ENCODE measurements around the gene BMPR1B. TPM values are rescaled to one million over a fixed set of nuclear protein-coding genes. Genes with fewer than 3 reads are reported as not detected.
A peak's percentile ranks its signal among the peaks of the same experiment; 100 is the strongest.

The BMPR1B gene
- total RNA-seq, 1 donor from 2014 or later: 0.20 TPM

DNA sequence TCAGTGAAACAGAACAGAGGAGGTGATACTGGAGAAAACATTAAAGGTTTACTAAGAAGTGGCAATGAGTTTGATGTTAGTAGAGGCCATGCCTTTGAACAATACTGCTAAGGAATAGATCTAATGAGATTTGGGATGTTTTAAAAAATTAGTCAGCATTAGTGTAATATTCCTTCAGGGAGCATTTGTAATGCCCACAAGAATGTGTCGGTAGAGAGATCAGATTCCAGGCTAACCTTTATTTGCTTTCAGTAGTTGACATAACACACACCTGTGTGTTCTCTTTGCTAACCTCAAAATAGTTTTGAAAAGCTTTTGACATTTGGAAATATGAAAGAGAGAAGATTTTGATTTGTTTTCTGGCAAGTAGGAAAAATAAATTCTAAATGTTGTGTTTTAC, 328.8 kb downstream of the BMPR1B start:
- no peak for DNase-seq (ENCODE audit: low read depth in 2 of 2)

GRCh38 chr4:95087657-95088455, 330.1 kb downstream of the BMPR1B start:
- DNase-seq (ENCODE audit: low read depth in 2 of 2): peak in 1 of 2 donors; percentile 4

GRCh38 chr4:95091272-95091671, 333.5 kb downstream of the BMPR1B start:
- no peak for DNase-seq (ENCODE audit: low read depth in 2 of 2)

DNA sequence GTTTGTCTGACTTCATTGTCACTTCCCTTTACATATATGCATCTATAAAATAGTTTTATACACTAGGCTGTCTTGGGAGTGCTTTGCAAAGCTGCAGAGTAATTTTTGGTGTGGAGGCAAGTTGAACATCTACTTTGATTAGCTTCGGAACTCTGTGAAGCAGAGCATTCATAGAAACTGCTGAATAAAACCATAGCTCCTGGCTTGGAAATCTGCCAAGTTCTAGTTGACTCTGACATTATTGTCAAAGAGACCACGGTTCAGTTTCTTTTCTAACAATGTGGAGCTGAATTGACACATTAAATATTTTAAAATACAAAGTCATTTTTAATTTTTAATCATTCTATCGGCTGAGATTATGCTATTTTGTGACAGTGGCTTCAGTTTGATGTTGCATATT, 335.0 kb downstream of the BMPR1B start:
- peak in 1 of 2 donors; percentile 73 for DNase-seq (ENCODE audit: low read depth in 2 of 2)

GRCh38 chr4:95093460-95093859, 335.7 kb downstream of the BMPR1B start:
- DNase-seq (ENCODE audit: low read depth in 2 of 2): no peak

DNA sequence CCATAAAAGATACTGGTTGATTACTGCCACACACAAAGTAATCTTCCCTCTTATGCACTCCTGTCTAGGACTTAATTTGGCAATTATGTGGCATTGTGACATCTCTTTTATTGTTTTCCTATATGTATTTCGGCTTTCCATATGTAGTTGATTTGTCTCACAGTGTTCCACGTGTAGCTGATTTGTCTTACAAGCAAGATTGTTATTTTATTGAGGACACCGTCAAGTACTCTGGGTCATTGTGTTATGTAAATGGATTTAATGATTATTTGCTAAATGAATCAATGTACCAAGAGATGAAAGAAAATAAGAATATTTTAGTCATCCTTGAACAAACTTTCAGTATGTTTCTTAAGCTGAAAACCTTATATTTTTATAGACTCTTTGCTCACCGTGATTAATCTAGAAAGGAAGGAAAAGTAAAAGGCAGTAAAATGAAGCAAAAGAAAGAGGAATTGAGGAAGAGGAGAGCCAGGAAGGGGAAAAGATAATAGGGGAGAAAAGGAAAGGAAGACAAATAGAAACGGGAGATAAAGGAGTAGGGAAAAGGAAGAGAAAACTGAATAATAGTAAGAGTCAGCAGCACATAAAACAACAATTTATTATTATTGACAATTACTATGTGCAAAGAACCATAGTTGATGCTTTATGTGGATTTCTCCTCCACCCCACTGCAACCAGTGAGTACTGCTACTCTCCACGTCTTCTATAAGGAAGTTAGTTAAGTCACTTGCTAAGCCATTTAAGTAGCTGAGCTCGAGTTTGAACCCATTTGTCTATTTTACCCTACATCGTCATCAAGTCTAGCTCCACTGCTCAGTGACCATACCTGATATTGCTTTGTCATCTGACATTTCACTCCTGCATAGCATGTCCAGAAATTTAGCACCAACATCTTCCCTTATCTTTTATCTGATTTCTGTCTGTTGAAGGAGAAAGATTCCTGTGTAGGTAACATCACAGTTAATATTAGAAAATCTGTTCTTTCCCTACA, 336.5 kb downstream of the BMPR1B start:
- no peak for DNase-seq (ENCODE audit: low read depth in 2 of 2)

DNA sequence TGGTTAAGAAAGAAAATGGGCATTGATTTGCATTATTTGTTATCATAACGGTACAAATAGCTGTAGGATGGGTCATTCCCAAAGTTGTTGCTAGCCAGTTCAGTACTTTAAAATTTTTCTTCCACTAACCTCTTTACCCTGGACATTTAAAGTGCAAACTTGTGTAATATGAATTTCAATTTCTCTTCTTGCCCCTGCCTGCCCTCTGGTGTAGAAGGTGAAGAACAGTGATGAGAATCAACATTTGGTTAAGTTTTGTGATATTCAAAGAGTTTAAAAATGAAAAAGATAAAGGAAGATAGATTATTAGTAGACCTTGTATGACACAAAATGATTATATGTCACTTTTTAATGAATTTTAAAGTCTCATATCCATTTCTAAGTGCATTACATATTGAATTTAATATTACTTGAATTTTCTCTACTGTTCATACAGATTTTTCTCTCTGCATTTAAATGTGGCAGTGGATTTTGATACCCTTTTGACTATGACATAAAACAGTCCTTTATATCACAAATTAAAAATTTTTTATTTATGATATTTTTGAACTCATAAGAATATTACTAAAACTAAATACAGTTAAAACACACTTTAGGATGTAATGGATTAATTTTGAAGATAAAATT, 337.7 kb downstream of the BMPR1B start:
- DNase-seq (ENCODE audit: low read depth in 2 of 2): peak; percentile 13 to 61

DNA sequence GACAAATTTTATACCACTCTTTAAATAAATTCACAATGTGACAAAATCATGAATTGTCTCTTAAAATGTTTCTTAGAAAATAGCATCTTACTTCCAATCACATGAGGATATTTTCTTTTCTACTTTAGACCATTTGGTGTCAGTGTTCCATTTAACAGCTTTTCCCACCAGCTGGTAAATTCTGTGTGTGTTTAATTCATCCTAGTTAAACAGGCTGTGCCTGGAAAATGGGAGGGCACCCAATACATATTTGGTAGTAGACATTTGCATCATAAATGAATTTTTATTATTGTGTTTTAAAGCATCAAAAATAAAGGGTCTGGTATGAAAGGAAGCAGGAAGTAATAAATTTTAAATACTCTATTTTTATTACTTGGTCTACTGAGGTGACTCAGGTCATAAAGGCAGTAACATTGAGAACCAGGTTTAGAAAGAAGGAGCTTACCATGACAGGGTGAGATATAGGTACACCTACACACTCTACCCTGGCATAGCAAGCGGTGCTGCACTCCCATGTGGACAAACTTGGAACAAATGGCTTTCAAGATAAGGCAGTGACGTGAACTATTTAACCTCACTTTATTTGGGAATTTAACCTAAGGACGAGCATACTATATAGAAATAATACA, 344.5 kb downstream of the BMPR1B start:
- DNase-seq (ENCODE audit: low read depth in 2 of 2): no peak

DNA sequence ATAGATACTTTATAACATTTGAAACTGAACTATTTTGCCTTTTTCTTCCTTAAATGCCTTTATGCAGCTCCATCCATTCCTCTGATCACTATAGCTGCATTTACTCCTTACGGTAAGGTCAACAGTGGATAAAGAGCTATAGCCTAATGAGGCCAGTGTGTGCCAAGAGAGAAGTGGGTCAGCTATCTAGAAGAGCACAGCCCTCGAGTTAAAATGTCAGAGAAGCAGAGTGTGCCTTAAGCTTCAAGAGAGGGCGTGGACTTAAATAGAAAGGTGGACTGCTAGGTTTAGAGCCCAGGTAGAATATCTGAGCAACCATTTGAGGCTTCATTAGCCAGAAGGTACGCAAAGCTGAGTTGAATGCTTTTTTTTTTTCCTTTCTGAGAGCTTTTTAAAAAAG, 347.4 kb downstream of the BMPR1B start:
- no peak for DNase-seq (ENCODE audit: low read depth in 2 of 2)

- DNase-seq (ENCODE audit: low read depth in 2 of 2): no peak
These were observed 348.2 kb downstream of the BMPR1B start for GRCh38 chr4:95105983-95106382.

DNA sequence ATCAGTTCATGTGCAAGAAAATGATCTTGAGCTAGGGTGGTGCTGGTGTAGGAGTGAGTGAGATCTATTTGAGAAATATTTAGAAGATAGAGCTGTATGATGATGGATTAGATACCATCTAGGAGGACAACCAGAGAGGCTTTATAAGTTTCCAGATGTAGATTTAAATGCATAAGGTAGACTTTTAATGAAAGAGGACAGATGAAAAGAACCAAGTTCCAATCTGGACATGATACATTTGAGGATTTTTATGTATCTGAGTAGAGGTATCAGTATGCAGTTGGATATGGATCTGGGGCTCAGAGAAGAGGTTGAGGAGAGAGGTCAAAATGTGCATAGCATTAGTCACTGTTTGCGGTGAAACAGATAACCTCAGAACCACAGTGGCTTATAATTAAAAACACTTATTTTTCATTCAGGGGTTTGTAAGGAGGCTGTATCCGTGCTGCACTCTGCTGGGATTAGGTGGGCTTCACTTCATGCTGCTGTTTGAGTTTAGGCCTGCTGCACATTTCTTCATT, 348.7 kb downstream of the BMPR1B start:
- DNase-seq (ENCODE audit: low read depth in 2 of 2): no peak

DNA sequence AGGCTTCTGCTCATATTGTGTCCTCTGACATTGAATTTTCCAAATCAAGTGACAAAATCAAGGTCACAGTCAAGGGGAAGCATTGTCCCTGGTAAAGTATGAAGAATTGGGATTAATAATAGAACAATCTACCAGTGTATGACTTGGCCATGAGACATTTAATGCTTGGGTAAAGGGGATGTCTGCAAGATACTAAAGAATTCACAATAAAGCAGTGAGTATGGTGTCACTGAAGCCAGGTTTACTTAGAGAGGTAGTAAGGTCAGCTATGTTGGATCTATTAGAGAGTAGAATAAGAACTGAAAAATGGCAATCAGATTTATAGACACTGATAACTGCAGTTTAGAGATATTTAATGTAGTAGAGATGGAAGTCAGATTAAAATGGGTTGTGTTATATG, 349.2 kb downstream of the BMPR1B start:
- DNase-seq (ENCODE audit: low read depth in 2 of 2): no peak

GRCh38 chr4:95107635-95108034, 349.9 kb downstream of the BMPR1B start:
- peak; percentile 23 to 42 for DNase-seq (ENCODE audit: low read depth in 2 of 2)

GRCh38 chr4:95108883-95109421, 351.2 kb downstream of the BMPR1B start:
- DNase-seq (ENCODE audit: low read depth in 2 of 2): no peak

DNA sequence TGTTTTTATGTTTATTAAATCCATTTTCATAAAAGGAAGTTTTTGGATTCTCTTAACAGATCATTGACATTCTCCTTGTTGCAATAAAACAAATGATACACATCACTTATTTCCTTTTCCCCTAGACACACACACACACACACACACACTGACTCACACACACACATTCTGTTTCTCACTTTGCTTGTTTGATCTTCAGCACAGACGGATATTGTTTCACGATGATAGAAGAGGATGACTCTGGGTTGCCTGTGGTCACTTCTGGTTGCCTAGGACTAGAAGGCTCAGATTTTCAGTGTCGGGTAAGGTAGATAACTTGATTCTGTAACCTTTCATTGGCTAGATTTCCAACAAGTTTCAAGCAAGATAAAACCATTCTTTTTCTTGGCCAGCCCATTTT, 356.8 kb downstream of the BMPR1B start:
- peak; percentile 38 to 61 for DNase-seq (ENCODE audit: low read depth in 2 of 2)

- no peak for DNase-seq (ENCODE audit: low read depth in 2 of 2)
These were observed 360.7 kb downstream of the BMPR1B start for GRCh38 chr4:95118497-95118896.

DNA sequence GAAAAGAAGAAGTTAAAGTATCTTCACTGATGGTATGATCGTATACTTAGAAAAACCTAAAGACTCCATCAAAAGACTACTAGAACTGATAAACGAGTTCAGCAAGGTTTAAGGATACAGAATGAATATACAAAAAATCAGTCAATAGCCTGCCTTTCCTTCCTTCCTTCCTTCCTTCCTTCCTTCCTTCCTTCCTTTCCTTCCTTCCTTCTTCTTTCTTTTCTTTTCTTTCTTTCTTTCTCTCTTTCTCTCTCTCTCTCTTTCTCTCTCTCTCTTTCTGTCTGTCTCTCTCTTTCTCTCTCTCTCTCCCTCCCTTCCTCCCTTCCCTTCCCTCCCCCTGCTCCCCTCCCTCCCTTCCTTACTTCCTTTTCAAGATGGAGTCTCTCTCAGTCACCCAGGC, 362.7 kb downstream of the BMPR1B start:
- DNase-seq (ENCODE audit: low read depth in 2 of 2): no peak

DNA sequence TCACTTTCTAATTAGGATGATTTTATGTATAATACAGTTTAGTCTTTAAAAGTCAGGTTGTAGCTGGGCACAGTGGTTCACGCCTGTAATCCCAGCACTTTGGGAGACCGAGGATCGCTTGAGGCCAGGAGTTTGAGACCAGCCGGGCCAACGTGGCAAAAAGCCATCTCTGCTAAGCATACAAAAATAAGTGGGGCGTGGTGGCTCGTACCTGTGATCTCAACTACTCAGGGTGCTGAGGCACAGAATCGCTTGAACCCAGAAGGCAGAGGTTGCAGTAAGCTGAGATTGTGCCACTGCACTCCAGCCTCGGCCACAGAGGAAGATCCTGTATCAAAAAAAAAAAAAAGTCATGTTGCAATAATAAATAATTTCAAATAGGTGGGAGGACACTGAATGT, 364.2 kb downstream of the BMPR1B start:
- DNase-seq (ENCODE audit: low read depth in 2 of 2): no peak

DNA sequence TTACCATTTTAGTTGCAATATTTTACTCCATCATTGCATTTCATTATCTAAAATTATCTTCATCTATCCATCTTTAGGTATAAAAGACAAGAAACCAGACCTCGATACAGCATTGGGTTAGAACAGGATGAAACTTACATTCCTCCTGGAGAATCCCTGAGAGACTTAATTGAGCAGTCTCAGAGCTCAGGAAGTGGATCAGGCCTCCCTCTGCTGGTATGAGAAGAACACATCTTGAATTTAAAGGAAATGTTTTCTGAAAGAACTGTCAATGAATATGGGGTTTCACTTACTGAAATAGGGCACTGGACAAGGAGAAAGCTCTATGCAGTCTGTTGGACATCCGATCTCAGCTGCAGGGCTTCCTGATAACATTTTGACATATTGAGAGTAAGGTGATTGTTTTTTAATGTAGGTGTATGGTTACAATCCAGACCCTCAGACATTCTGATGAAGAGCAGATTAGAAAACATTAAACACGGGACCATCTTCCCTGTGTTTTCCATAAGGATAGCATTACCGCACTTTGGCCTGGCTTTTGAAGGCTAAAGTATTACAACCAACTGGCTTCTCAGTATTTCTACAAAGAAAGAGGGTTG, 367.2 kb downstream of the BMPR1B start:
- DNase-seq (ENCODE audit: low read depth in 2 of 2): peak; percentile 45 to 74

DNA sequence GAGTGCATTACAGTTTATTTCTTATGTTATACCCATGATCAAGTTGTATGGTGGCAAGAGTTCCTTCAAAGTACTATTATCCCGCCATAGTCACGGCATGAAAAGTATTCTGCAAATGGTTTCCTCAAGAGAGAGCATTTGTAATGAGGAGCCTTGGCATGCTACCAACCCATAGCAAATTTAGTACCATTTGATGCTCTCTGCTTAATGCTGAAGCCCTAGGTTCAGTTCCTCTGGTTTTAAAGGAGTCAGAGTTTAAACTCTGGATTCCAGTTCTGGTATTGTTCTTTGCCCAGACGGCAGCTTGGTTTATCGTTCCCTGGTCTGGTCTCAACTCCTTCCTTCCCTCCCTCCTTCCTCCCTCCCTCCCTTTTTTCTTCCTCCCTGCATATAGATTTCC, 371.3 kb downstream of the BMPR1B start:
- peak in 1 of 2 donors; percentile 8 for DNase-seq (ENCODE audit: low read depth in 2 of 2)

All from lung microvascular endothelial cell (primary cell).